GM19351 (cell line): ENCODE results near the gene MALL.
"Not testable (repeated sequence)": the region's sequence is repeated elsewhere in the genome, so short reads cannot be mapped to it uniquely, and the experiment has no call there.

ENCODE experiments used
- ATAC-seq: cut with Tn5 transposase; IDR thresholded peaks from one replicate; pipeline ENCODE4 v1.9.1; 2021; ENCODE audit warnings: mild to moderate bottlenecking, moderate library complexity; ENCODE audit not compliant: unreplicated experiment

MALL gene

GRCh38 chr2:110121052-110121334 is 5.4 kb upstream of the MALL start:
- no peak for ATAC-seq

DNA sequence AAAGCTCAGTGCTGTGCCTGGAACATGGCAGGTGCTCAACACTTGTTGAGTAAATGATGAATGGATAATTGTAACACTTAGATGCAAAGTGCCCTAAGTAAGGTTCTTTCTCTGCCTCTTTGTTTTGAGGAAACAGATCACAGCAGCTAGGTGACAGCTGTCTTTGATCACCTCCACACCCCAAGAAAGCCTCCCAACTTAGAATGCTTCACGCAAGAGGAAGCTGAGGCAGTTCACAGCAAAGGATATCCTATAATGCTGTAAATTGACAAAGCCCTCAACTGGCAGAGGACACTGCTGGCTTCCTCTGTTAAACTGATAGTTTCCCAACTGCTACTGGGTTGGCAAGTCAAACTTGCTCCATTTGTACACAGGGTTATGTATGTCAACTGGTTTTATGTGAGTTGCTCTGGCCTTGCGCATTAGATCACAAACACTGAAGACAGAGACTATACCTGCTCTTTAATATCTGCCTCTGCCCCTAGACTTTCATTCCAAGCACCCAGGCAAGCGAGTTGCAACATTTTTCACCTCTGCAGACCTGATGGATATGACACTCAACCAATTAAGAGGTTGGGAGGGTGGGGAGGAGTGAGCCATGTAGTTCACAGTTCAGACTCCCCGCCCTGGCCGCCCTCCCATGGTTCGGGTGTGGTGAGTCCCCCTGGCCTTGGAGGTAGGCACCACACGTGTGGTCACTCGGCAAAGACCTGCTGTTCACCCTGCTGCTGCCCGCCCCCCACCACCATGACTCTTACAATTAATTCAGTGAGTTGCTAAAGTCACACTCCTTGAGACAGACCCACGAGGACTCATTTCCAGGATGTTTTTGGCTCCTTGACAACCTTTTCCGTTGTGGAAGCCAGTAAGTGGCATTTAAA is 4.8 kb upstream of the MALL start:
- no peak for ATAC-seq

DNA sequence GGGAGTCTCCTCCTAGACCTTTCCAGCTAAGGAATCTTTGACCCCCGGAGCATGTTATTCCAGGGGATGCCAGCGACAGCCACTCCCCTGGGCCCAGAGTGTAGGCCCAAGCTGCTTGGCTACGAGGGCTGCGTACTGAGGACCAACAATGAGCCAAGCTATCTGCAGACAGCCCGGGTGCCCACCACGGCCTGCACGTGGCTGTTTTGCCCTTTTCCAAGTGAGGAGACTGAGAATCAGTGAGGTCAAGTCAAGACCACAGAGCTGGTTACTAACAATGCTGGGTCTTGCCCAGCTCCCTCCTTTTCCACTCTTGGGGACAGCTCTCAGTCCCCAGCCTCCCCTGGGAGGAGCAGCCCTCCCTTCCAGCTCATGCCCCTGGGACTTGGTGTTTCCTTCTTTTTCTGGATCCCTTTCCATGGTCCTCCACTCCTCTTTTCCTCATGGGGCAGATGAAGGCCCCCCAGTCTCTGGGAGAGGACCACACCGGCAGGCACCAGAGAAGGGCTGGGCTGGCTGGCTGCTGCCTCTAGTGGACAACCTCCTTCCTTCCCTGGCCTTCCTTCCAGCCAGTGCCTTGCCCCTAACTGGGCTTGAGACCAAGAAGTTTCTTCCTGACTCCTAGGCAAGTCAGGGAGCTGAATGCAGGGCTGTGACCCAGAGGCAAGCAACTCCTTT is 550 bp upstream of the MALL start:
- ATAC-seq, result no peak

GRCh38 chr2:110114831-110115255 is 779 bp downstream of the MALL start:
- ATAC-seq, result no peak

DNA sequence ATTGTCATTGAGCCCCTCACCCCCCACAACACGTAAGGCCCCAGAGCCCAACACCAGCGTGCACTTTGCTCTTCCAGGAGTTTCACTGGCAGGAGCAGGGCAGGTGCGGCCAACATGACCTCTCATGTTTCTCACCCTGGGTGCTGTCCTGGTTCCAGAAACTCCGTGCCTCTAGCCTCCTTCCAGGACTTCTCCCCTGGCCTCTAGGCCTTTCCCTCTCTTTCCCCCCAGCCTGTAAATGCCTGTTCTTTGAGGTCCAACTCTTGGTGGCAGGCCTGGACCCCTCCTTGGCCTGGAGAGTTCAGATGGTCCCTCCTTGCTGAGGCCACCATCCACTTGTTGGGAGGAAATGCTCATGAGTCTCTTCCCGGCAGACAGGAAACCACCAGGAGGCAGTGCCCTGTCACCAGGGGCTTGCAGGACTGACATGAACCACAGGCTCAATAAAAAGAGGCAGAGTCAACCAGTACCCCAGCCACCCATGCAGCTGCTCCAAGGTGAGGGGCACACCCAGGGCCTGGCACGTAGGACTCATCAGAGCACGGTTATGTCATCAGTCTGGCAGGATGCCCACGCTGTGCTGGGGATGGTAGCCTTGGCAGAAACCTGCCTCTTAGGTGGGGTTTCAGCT is 1.5 kb downstream of the MALL start:
- ATAC-seq, result no peak

DNA sequence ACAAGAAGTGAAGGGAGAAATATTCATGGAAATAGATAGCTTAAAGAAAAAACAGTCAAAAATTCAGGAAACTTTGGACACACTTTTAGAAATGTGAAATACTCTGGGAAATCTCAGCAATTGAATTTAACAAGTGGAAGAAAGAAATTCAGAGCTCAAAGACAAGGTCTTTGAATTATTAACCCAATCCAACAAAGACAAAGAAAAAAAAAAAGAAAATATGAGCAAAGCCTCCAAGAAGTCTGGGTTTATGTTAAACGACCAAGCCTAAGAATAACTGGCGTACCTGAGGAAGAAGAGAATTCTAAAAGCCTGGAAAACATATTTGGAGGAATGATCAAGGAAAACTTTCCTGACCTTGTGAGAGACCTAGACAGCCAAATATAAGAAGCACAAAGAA is 7.3 kb downstream of the MALL start:
- not testable (repeated sequence) for ATAC-seq

DNA sequence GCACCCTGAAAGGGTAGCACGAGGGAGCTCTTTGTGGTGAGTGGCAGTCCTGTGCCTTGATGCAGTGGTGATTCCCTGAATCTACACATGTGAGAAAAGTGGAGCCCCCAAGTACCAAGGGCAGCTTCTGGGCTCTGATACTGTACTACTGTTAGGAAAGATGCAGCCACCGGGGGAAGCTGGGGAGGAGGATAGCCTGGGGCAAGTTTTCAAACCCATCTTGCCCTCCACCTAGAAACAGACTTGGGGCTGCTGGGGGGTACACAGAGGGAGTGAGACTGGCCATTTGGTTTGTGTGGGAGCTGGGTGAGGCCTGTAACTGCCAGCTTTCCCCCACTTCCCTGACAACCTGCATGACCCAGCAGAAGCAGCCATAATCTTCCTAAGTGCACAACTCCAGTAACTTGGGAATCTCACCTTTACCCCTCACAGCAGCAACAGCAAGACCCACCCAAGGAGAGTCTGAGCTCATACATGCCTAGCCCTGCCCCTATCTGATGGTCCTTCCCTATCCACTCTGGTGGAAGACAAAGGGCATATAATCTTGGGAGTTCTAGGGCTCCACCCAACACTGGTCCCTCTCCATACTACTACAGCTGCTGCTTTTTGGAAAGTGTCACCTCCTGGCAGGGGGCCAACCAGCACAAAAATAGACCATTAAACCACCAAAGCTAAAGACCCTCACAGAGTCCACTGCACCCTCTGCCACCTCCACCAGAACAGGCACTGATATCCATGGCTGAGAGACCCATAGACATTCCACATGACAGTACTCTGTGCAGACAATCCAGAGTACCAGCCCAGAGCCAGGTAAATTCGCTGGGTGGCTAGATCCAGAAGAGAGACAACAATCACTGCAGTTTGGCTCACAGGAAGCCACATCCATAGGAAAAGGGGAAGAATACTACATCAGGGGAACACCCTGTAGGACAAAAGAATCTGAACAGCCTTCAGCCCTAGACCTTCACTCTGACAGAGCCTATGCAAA is 8.2 kb downstream of the MALL start:
- ATAC-seq, result no peak

GRCh38 chr2:110106642-110107041 is 9.0 kb downstream of the MALL start:
- ATAC-seq, result no peak

DNA sequence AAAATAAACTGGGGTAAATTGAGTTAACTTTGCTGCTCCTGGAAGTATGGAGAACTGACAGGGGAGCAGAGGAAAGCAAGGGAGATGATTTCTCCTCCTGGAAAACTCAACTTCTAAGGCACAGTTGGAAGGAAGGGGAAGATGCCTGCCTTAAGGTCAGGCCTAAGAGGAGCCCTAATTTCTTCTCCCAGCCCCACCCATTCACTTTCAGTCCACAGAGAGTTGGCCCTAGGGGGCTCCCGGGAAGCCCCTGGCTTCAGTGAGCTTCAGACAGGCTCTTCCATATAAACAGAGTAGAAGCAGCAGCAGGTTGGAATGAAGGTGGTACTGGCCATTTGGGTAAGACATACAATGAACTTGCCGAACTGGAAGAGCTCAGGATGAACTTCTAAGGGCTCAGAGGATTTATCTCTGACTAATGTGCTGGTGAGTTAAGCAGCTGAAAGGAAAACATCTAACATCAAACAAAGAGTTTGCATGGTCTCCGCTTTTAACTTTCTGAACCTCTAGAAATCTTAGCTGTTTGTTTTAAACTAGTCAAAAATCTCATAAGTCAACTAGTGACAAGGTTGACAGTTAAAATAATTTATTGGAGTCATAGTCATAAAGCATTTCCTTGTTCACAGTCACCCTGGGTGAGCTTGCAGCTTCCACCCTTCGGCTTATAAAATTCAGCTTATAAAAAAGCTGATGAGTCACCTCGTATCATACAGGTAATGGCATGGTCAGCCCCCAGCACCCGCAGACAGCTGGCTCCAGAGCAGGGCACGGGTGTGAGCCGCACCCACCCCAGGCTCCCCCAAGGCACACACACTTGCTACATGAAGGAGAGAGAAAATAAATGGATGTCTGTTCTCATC is 9.8 kb downstream of the MALL start:
- ATAC-seq, result no peak

- no peak for ATAC-seq
These were observed 10.4 kb downstream of the MALL start for GRCh38 chr2:110105183-110105582.

- no peak for ATAC-seq
These were observed 11.4 kb downstream of the MALL start for GRCh38 chr2:110104025-110104771.

DNA sequence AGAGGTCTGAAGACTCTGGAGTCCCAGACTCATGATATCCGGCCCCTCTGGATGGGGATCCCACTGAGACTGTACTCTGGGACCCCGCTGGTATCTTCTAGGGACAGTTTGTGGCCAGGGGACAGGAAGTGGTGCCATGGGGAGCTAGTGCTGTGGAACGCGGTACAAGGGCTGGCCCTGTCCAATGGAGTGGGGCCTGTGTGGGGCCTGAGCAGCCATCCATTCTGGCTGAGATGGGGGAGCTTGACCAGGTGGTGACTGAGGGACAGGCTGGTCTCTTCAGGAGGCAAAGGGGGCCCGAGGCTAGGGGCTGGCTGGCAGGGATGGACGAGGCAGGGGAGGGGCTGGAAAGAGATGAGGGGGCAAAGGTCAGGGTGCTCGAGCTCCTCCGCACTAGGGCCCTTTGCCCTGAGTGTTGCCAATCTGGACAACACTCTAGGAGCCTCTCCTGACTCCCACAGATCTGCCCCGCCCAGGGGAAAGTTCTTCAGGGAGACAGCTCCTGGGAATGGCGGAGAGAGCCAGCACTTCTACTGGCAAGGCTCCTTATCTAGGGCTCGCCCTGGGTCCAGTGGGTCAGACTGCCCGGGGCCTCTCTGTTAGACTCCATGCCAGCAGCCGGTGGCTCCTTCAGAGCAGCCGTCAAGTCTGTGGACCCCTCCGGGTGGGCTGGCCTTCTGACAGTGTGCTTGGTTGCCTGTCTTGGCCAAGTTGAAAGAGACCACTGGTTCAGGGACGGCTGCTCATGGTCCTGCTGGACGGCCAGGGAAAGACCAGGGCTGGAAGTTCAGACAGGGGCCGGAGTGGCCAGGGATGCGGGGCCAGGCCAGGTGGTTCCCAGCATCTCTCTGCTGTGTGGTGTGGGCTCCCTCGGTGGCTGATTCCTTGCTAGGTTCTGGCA is 12.3 kb downstream of the MALL start:
- no peak for ATAC-seq

GRCh38 chr2:110101901-110102803 is 13.5 kb downstream of the MALL start:
- no peak for ATAC-seq

- ATAC-seq, result no peak
These were observed 14.3 kb downstream of the MALL start for GRCh38 chr2:110101280-110101844.

- not testable (repeated sequence) for ATAC-seq
These were observed 14.7 kb downstream of the MALL start for GRCh38 chr2:110100880-110101279.

GRCh38 chr2:110100480-110100879 is 15.1 kb downstream of the MALL start:
- ATAC-seq, result no peak
